K562 (cell line): ENCODE results near the gene AKT1S1. TPM values are rescaled to one million over a fixed set of nuclear protein-coding genes. Genes with fewer than 3 reads are reported as not detected.

Source experiments
- ATAC-seq: fragments of 200-7000 bp; cut with Tn5 transposase; 3 replicates; pipeline ENCODE4 v1.9.1; 2020; ENCODE audit warnings: moderate library complexity
- BruUV-seq: library from RNA; stranded (reverse); fragments of 400-500 nt; replicated peaks from 2 replicates; lab custom pipeline; 2021; lab: Mats Ljungman, UMichigan
- CTCF ChIA-PET: fragments of 300-600 bp; formaldehyde crosslinking; extraction: SDS; loops from one replicate; lab custom pipeline; 2021; ENCODE audit warnings: low intra/inter-chr PET ratio; lab: Yijun Ruan, JAX
- POLR2A ChIA-PET: fragments of 300-600, 350-650 bp; sonication (Branson Sonifier 250); formaldehyde crosslinking; extraction: SDS; loops from one replicate; lab custom pipeline; 2021; ENCODE audit warnings: antibody characterized with exemption, inconsistent platforms; lab: Yijun Ruan, JAX
- DNase-seq, 4 experiments: peaks; one replicate each; pipeline versions ENCODE4 v3.0.0 to v3.0.0-alpha.2; 2011 to 2018; ENCODE audit warnings: low spot score in 3 of 4, mixed read lengths in 3 of 4; ENCODE audit errors: extremely low read depth in 1 of 4
- FAIRE-seq: peaks from 2 replicates; lab custom pipeline; 2011; peaks lifted over from hg19 to GRCh38; lab: Jason Lieb, UNC
- H2AFZ ChIP-seq: 2 replicates; pipeline ENCODE4 v1.6.0; 2011; ENCODE audit warnings: low read depth, low read length, control low read depth, inconsistent platforms
- H3K27ac ChIP-seq: fragments of 200-600 bp; 3 replicates; pipeline ENCODE4 v1.8.0; 2011; ENCODE audit warnings: low read depth, mild to moderate bottlenecking, control low read depth, inconsistent platforms, low read length, moderate library complexity, mixed read lengths; ENCODE audit errors: extremely low read depth
- H3K27me3 ChIP-seq, 2 experiments: fragments of 300-600 bp in 1 of 2; 2 replicates in 1 of 2; 3 replicates in 1 of 2; pipeline versions ENCODE4 v1.6.0 to v1.8.0; 2011; ENCODE audit warnings: inconsistent platforms in 2 of 2, low read length in 2 of 2, mild to moderate bottlenecking in 1 of 2, mixed read lengths in 1 of 2, moderate library complexity in 1 of 2; ENCODE audit not compliant: control insufficient read depth in 2 of 2, insufficient read depth in 2 of 2
- H3K36me3 ChIP-seq: fragments of 300-600 bp; 3 replicates; pipeline ENCODE4 v1.8.0; 2011; ENCODE audit warnings: mild to moderate bottlenecking, low read length, inconsistent platforms; ENCODE audit not compliant: control insufficient read depth, insufficient read depth
- H3K4me1 ChIP-seq, 2 experiments: fragments of 200-600 bp in 1 of 2; replicated peaks in 1 of 2; 2 replicates in 1 of 2; 3 replicates in 1 of 2; pipeline versions ENCODE4 v1.5.1 to v1.8.0; 2011; ENCODE audit warnings: inconsistent platforms in 2 of 2, low read length in 2 of 2, mild to moderate bottlenecking in 1 of 2, mixed read lengths in 1 of 2, moderate library complexity in 1 of 2; ENCODE audit not compliant: control insufficient read depth in 2 of 2, insufficient read depth in 2 of 2
- H3K4me2 ChIP-seq: 2 replicates; pipeline ENCODE4 v1.6.1; 2011; ENCODE audit warnings: low read length, control low read depth, inconsistent platforms, mixed read lengths; ENCODE audit not compliant: insufficient read depth
- H3K4me3 ChIP-seq: fragments of 200-600 bp; sonication (generic), shearing (Covaris generic); 2 replicates; pipeline ENCODE4 v1.5.1; 2016; ENCODE audit warnings: control low read depth, inconsistent platforms
- H3K79me2 ChIP-seq: fragments of 200-600 bp; 3 replicates; pipeline ENCODE4 v1.8.0; 2011; ENCODE audit warnings: low read length, inconsistent platforms; ENCODE audit not compliant: control insufficient read depth, insufficient read depth
- H3K9ac ChIP-seq, 2 experiments: 2 replicates each; pipeline versions ENCODE4 v1.6.0 to v1.6.1; 2011; ENCODE audit warnings: low read depth in 2 of 2, low read length in 2 of 2, control low read depth in 1 of 2, inconsistent platforms in 1 of 2, mild to moderate bottlenecking in 1 of 2, mixed read lengths in 1 of 2; ENCODE audit not compliant: insufficient read depth in 1 of 2
- H3K9me1 ChIP-seq: one replicate; pipeline ENCODE4 v1.6.0; 2011; ENCODE audit warnings: inconsistent platforms, mild to moderate bottlenecking, low read length, moderate library complexity; ENCODE audit not compliant: control insufficient read depth, insufficient read depth
- H3K9me3 ChIP-seq: replicated peaks from 2 replicates; pipeline ENCODE4 v1.5.1; 2011; ENCODE audit warnings: low read depth, low read length, inconsistent platforms; ENCODE audit not compliant: control insufficient read depth, insufficient read depth
- H4K20me1 ChIP-seq: replicated peaks from 2 replicates; pipeline ENCODE4 v1.6.1; 2011; ENCODE audit warnings: low read length, inconsistent platforms, mixed read lengths; ENCODE audit not compliant: control insufficient read depth, insufficient read depth
- KDM1A ChIP-seq, 2 experiments: fragments of 450-650 bp; IDR thresholded peaks; 2 replicates each; pipeline ENCODE4 v1.6.1; 2016; ENCODE audit warnings: mild to moderate bottlenecking in 2 of 2
- MAFK ChIP-seq: IDR thresholded peaks from 2 replicates; pipeline ENCODE4 v1.6.1; 2011; ENCODE audit warnings: low read length, improper control_type of control experiment
- MTA2 ChIP-seq: fragments of 450-650 bp; IDR thresholded peaks from 2 replicates; pipeline ENCODE4 v1.6.1; 2016; ENCODE audit warnings: low read depth
- NFE2 ChIP-seq: IDR thresholded peaks from 2 replicates; pipeline ENCODE4 v1.6.1; 2014; ENCODE audit warnings: antibody characterized with exemption, low read depth
- RBM25 ChIP-seq: fragments of 200-400 bp; formaldehyde crosslinking; IDR thresholded peaks from 2 replicates; pipeline ENCODE4 v1.6.1; 2018; ENCODE audit warnings: low read length, low read depth, moderate library complexity; ENCODE audit not compliant: severe bottlenecking
- TCF3 ChIP-seq: sonication (generic); formaldehyde crosslinking; IDR thresholded peaks from 2 replicates; pipeline ENCODE4 v1.4.0; 2020; ENCODE audit warnings: mild to moderate bottlenecking, missing genetic modification reagents
- WGBS: fragments of 100-300 bp; shearing (Covaris generic); methylation state at CpG from one replicate; pipeline ENCODE4 v1.1.6; 2016; ENCODE audit warnings: low coverage, mixed read lengths; ENCODE audit not compliant: insufficient coverage; ENCODE audit errors: missing lambda C conversion rate; 5-methylcytosine and 5-hydroxymethylcytosine counted together
- in situ Hi-C: fragments of 300-500 bp; cut with MboI; formaldehyde crosslinking; loops from 4 replicates; pipeline ENCODE4 v1.15.0; 2018; ENCODE audit warnings: inconsistent platforms, mixed read lengths
- intact Hi-C: fragments of 100-400 bp; cut with micrococcal nuclease; formaldehyde crosslinking; loops from 2 replicates; pipeline ENCODE4 v1.14.2; 2022
- polyA plus RNA-seq, 8 experiments: library from polyadenylated mRNA; depleted of rRNA in 4 of 8; stranded (reverse) in 5 of 8; unstranded in 3 of 8; fragments of >200 nt; fragmentation: Nextera tagmentation in 2 of 8; fragmentation: Illumina TruSeq in 1 of 8; extraction: Ambion mirVana in 2 of 8; extraction: Trizol in 1 of 8; gene quantifications; 2 replicates each; pipeline versions ENCODE4 v1.2.1 to v1.2.3, GENCODE V29; 2011 to 2014; ENCODE audit warnings: inconsistent platforms in 1 of 8, missing spikeins in 1 of 8
- total RNA-seq, 7 experiments: library from RNA; depleted of rRNA in 6 of 7; stranded (reverse); fragments of >200 nt in 6 of 7; fragmentation: Illumina TruSeq in 2 of 7; extraction: Trizol in 2 of 7; gene quantifications; 2 replicates each; pipeline versions ENCODE4 v1.2.1 to v1.2.3, GENCODE V29; 2011 to 2021; ENCODE audit warnings: low replicate concordance in 1 of 7
- TF ChIP-seq, protein P1 (sequence below): fragments of 450-650 bp; formaldehyde crosslinking; IDR thresholded peaks from 2 replicates; pipeline ENCODE4 v1.4.0; 2020; ENCODE audit warnings: mild to moderate bottlenecking, moderate library complexity
- TF ChIP-seq, protein P2 (sequence below): fragments of 200-800 bp; sonication (Bioruptor generic); IDR thresholded peaks from 2 replicates; pipeline ENCODE4 v1.6.1; 2017; ENCODE audit warnings: missing genetic modification characterization, missing compliant biosample characterization
- TF ChIP-seq, protein P3 (sequence below): sonication (generic); formaldehyde crosslinking; IDR thresholded peaks from 2 replicates; pipeline ENCODE4 v1.8.1; 2023; ENCODE audit warnings: mild to moderate bottlenecking, missing genetic modification reagents
- TF ChIP-seq, protein P4 (sequence below): fragments of 450-650 bp; IDR thresholded peaks from 2 replicates; pipeline ENCODE4 v1.6.1; 2017; ENCODE audit warnings: antibody characterized with exemption, mild to moderate bottlenecking

The AKT1S1 gene
- total and polyA plus RNA-seq, 9 of the 15 experiments (the other 6 are each of a cell fraction or from before 2014, with no cell fraction given), result 1.2 to 50.3 (median 17.1) TPM

DNA sequence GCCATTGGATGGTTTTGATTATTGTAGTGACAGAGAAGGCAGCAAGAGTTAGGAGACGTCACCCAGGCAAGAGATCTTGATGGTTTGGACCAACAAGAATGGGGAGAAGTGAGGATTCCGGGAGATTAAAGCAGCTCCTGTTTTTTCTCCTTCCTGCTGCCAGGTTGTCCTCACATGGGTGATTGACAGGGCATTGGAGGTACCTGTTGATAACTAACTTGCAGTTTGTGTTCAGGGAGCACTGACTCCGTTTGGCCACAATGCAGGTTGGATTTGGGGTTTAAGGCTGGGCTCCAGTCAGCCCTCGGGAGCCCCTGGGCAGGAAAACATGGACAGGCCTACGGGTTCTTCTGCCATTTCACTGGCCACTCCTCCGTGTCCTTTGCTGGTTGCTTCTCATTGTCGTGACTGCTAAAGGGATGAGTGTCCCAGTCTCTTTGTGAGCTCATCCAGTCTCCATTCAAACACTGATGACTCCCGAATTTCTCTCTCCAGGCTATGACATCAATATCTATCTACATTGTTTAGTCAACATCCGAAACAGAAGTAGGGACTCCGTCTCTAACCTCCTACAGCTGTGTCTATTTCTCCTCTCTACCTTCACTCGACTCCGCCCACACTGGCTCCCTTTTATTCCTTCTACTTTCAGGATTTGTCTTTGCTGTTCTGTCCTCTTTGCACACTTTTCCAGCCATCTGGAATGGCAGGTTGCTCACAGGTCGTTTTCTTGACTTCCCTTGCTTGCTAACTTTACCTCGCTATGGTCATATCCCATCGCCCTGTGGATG is 27.5 kb downstream of the AKT1S1 start (continued):
- TF ChIP-seq, protein P1, sequence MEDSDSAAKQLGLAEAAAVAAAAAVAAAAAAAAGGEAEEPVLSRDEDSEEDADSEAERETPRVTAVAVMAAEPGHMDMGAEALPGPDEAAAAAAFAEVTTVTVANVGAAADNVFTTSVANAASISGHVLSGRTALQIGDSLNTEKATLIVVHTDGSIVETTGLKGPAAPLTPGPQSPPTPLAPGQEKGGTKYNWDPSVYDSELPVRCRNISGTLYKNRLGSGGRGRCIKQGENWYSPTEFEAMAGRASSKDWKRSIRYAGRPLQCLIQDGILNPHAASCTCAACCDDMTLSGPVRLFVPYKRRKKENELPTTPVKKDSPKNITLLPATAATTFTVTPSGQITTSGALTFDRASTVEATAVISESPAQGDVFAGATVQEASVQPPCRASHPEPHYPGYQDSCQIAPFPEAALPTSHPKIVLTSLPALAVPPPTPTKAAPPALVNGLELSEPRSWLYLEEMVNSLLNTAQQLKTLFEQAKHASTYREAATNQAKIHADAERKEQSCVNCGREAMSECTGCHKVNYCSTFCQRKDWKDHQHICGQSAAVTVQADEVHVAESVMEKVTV, result no peak
- 0 out of 4 replicates have a peak, but pooled peaks of 1 of the 2 experiments have one; percentile 13 for TF ChIP-seq KDM1A (IDR thresholded peaks at IDR 0.05)
- 0 out of 2 replicates have a peak, but pooled peaks have one; percentile 9 for TF ChIP-seq MTA2
- TF ChIP-seq TCF3 (CRISPR knock-in tag), result 0 out of 2 replicates have a peak, but pooled peaks have one; percentile 11

DNA sequence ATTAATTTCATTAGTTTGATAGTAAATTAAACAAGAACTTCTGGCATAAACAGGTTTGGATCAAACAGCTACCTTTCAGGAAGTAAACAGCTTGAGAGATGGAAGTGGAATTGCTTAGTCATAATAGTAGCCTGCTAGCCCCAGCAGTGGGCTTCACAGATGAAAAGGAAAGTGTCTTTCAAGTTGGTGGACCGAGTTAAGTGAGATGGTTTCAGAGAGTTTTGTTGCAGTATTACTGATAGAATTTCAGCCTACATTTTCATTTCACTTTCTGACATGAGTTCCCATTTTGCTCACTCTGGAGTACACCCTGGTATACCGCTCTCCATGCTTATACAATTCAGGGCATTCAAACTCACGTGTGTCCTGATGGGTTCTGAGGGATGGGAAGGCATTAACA is 28.2 kb downstream of the AKT1S1 start:
- Histone ChIP-seq H3K9me3 (0 out of 2 replicates have a peak, but pooled peaks cover 6% of the 10 kb centered on the region), H3K9me1 (peaks cover 11% of the 10 kb centered on the region), H3K27ac (peak overlapping the region; percentile 100), H3K4me2 (peak overlapping the region; percentile 92; the same call in 1 of the 2 replicates), H3K79me2 (peaks cover 45% of the 10 kb centered on the region), H2AFZ (no peak overlapping the region), H3K36me3 (peaks cover 16% of the 10 kb centered on the region), H4K20me1 (peaks cover 11% of the 10 kb centered on the region), H3K27me3 (no peaks in the 10 kb centered on the region), H3K9ac (peak overlapping the region in 1 of 2 experiments; percentile 99; a peak in 1 of 4 replicates), H3K4me1 (peaks cover 39 to 50% of the 10 kb centered on the region in 2 experiments), H3K4me3 (no peak overlapping the region)
- ATAC-seq (no peak), FAIRE-seq (peak; percentile 67), DNase-seq (peak in 1 of 4 experiments; percentile 59)
- intact Hi-C loops (no loop called here), in situ Hi-C loops (no loop called here)
- POLR2A ChIA-PET, result interaction anchor here (1.1 to 2.0 kb wide), 4 partner anchors 10 to 173 kb away, joined by 4 to 8 read pairs (median 6); partner anchors contain the start of gene PRMT1
- CTCF ChIA-PET, result interaction anchor here (0.6 kb wide), 1 partner anchor 165 kb away, joined by 3 read pairs; no protein-coding TSS in a partner anchor
- no TSS peak for BruUV-seq
- WGBS, result 59% methylated on average over 3 of the region's 3 CpGs
- TF ChIP-seq MAFK, result peak; percentile 47; the same call in 1 of the 2 replicates
- TF ChIP-seq, protein P2, sequence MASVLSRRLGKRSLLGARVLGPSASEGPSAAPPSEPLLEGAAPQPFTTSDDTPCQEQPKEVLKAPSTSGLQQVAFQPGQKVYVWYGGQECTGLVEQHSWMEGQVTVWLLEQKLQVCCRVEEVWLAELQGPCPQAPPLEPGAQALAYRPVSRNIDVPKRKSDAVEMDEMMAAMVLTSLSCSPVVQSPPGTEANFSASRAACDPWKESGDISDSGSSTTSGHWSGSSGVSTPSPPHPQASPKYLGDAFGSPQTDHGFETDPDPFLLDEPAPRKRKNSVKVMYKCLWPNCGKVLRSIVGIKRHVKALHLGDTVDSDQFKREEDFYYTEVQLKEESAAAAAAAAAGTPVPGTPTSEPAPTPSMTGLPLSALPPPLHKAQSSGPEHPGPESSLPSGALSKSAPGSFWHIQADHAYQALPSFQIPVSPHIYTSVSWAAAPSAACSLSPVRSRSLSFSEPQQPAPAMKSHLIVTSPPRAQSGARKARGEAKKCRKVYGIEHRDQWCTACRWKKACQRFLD, result peak; percentile 48; the same call in 1 of the 2 replicates
- TF ChIP-seq, protein P3, sequence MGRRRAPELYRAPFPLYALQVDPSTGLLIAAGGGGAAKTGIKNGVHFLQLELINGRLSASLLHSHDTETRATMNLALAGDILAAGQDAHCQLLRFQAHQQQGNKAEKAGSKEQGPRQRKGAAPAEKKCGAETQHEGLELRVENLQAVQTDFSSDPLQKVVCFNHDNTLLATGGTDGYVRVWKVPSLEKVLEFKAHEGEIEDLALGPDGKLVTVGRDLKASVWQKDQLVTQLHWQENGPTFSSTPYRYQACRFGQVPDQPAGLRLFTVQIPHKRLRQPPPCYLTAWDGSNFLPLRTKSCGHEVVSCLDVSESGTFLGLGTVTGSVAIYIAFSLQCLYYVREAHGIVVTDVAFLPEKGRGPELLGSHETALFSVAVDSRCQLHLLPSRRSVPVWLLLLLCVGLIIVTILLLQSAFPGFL, result no peak
- peak; percentile 85 for TF ChIP-seq NFE2
- TF ChIP-seq RBM25, result peak; percentile 82
- TF ChIP-seq, protein P4, sequence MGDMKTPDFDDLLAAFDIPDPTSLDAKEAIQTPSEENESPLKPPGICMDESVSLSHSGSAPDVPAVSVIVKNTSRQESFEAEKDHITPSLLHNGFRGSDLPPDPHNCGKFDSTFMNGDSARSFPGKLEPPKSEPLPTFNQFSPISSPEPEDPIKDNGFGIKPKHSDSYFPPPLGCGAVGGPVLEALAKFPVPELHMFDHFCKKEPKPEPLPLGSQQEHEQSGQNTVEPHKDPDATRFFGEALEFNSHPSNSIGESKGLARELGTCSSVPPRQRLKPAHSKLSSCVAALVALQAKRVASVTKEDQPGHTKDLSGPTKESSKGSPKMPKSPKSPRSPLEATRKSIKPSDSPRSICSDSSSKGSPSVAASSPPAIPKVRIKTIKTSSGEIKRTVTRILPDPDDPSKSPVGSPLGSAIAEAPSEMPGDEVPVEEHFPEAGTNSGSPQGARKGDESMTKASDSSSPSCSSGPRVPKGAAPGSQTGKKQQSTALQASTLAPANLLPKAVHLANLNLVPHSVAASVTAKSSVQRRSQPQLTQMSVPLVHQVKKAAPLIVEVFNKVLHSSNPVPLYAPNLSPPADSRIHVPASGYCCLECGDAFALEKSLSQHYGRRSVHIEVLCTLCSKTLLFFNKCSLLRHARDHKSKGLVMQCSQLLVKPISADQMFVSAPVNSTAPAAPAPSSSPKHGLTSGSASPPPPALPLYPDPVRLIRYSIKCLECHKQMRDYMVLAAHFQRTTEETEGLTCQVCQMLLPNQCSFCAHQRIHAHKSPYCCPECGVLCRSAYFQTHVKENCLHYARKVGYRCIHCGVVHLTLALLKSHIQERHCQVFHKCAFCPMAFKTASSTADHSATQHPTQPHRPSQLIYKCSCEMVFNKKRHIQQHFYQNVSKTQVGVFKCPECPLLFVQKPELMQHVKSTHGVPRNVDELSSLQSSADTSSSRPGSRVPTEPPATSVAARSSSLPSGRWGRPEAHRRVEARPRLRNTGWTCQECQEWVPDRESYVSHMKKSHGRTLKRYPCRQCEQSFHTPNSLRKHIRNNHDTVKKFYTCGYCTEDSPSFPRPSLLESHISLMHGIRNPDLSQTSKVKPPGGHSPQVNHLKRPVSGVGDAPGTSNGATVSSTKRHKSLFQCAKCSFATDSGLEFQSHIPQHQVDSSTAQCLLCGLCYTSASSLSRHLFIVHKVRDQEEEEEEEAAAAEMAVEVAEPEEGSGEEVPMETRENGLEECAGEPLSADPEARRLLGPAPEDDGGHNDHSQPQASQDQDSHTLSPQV, result 0 out of 2 replicates have a peak, but pooled peaks have one; percentile 23
